Neuronal stem cell (in vitro differentiated cells): ENCODE data around the gene SLC39A7.

ENCODE experiments used
- DNase-seq: peaks from one replicate; pipeline ENCODE4 v3.0.0-alpha.2; 2013; ENCODE audit warnings: low spot score
- H2AFZ ChIP-seq: one replicate; pipeline ENCODE4 v1.6.1; 2013; ENCODE audit warnings: mild to moderate bottlenecking, low read length, inconsistent platforms
- H2AK5ac ChIP-seq: 2 replicates; pipeline ENCODE4 v1.6.1; 2013; ENCODE audit warnings: low read depth, mild to moderate bottlenecking, inconsistent platforms, low read length, moderate library complexity, mixed read lengths
- H2BK120ac ChIP-seq: 2 replicates; pipeline ENCODE4 v1.6.1; 2013; ENCODE audit warnings: low read depth, mild to moderate bottlenecking, inconsistent platforms, low read length, moderate library complexity, mixed read lengths
- H2BK12ac ChIP-seq: one replicate; pipeline ENCODE4 v1.6.1; 2013; ENCODE audit warnings: low read length, inconsistent platforms
- H2BK15ac ChIP-seq: 2 replicates; pipeline ENCODE4 v1.6.1; 2013; ENCODE audit warnings: mild to moderate bottlenecking, low read length, inconsistent platforms, mixed read lengths
- H2BK5ac ChIP-seq: one replicate; pipeline ENCODE4 v1.6.1; 2013; ENCODE audit warnings: inconsistent platforms, mild to moderate bottlenecking, low read length, moderate library complexity
- H3K14ac ChIP-seq: one replicate; pipeline ENCODE4 v1.6.1; 2013; ENCODE audit warnings: low read length, inconsistent platforms
- H3K18ac ChIP-seq: 2 replicates; pipeline ENCODE4 v1.6.1; 2013; ENCODE audit warnings: low read length, inconsistent platforms
- H3K23ac ChIP-seq: 2 replicates; pipeline ENCODE4 v1.6.1; 2013; ENCODE audit warnings: low read depth, mild to moderate bottlenecking, mixed read lengths, low read length, inconsistent platforms; ENCODE audit not compliant: poor library complexity
- H3K27ac ChIP-seq: replicated peaks from 3 replicates; pipeline ENCODE4 v1.5.1; 2013; ENCODE audit warnings: low read length, inconsistent platforms
- H3K27me3 ChIP-seq, 3 experiments: 2 replicates each; pipeline ENCODE4 v1.6.1; 2013; ENCODE audit warnings: low read length in 3 of 3, mild to moderate bottlenecking in 2 of 3, inconsistent platforms in 1 of 3, low read depth in 1 of 3, mixed read lengths in 1 of 3, moderate library complexity in 1 of 3; ENCODE audit not compliant: control insufficient read depth in 3 of 3, insufficient read depth in 3 of 3
- H3K36me3 ChIP-seq, 2 donors: replicated peaks in 1 of 2; 2 replicates each; pipeline ENCODE4 v1.6.1; 2013; ENCODE audit warnings: low read length in 2 of 2; ENCODE audit not compliant: control insufficient read depth in 2 of 2, insufficient read depth in 2 of 2
- H3K4ac ChIP-seq: 2 replicates; pipeline ENCODE4 v1.6.1; 2013; ENCODE audit warnings: inconsistent platforms, mild to moderate bottlenecking, low read length, moderate library complexity
- H3K4me1 ChIP-seq, 2 donors: 1 replicate in 1 of 2; 2 replicates in 1 of 2; pipeline ENCODE4 v1.6.1; 2013; ENCODE audit warnings: low read length in 2 of 2, low read depth in 1 of 2; ENCODE audit not compliant: control insufficient read depth in 2 of 2, insufficient read depth in 1 of 2
- H3K4me2 ChIP-seq: one replicate; pipeline ENCODE4 v1.6.1; 2013; ENCODE audit warnings: mild to moderate bottlenecking, low read length, inconsistent platforms; ENCODE audit not compliant: insufficient read depth, poor library complexity, severe bottlenecking
- H3K4me3 ChIP-seq, 2 donors: 2 replicates each; pipeline ENCODE4 v1.5.1; 2013; ENCODE audit warnings: low read length in 2 of 2, mild to moderate bottlenecking in 2 of 2, inconsistent platforms in 1 of 2, moderate library complexity in 1 of 2
- H3K79me1 ChIP-seq: one replicate; pipeline ENCODE4 v1.6.1; 2013; ENCODE audit warnings: low read depth, mild to moderate bottlenecking, inconsistent platforms, low read length, moderate library complexity
- H3K9ac ChIP-seq: one replicate; pipeline ENCODE4 v1.6.1; 2013; ENCODE audit warnings: mild to moderate bottlenecking, low read depth, low read length, inconsistent platforms; ENCODE audit not compliant: poor library complexity
- H3K9me3 ChIP-seq, 2 donors: replicated peaks in 1 of 2; 2 replicates each; pipeline versions ENCODE3 to v1.6.1; 2013; ENCODE audit warnings: low read length in 2 of 2, mild to moderate bottlenecking in 2 of 2, inconsistent platforms in 1 of 2, low read depth in 1 of 2, mixed read lengths in 1 of 2, moderate library complexity in 1 of 2; ENCODE audit not compliant: control insufficient read depth in 2 of 2, insufficient read depth in 1 of 2
- H4K8ac ChIP-seq: one replicate; pipeline ENCODE4 v1.6.1; 2013; ENCODE audit warnings: low read depth, mild to moderate bottlenecking, inconsistent platforms, low read length, moderate library complexity
- H4K91ac ChIP-seq: one replicate; pipeline ENCODE4 v1.6.1; 2013; ENCODE audit warnings: low read length, low read depth, mild to moderate bottlenecking, inconsistent platforms; ENCODE audit not compliant: poor library complexity
- WGBS, 2 donors: extraction: QIAGEN DNeasy Blood & Tissue Kit; methylation state at CpG; one replicate each; pipeline ENCODE4 v1.1.7; 2013; ENCODE audit warnings: missing lambda C conversion rate in 2 of 2, mixed read lengths in 1 of 2; ENCODE audit not compliant: insufficient read length in 2 of 2, insufficient replicate concordance in 1 of 2; ENCODE audit errors: extremely low coverage in 2 of 2; 5-methylcytosine and 5-hydroxymethylcytosine counted together

SLC39A7 gene

GRCh38 chr6:33193619-33194018 is 7.0 kb upstream of the SLC39A7 start:
- Histone ChIP-seq H3K36me3 (peaks cover 25 to 40% of the 10 kb centered on the region in 2 donors), H2AK5ac (no peak overlapping the region), H3K14ac (no peak overlapping the region), H3K4ac (no peak overlapping the region), H3K27me3 (peaks cover 4 to 22% (median 14%) of the 10 kb centered on the region in 3 experiments), H3K23ac (no peak overlapping the region), H3K9ac (no peak overlapping the region), H3K9me3 (no peaks in the 10 kb centered on the region), H3K18ac (no peak overlapping the region), H4K91ac (no peak overlapping the region), H3K27ac (no peak overlapping the region), H3K4me1 (peaks cover 3 to 11% of the 10 kb centered on the region in 2 donors), H3K4me2 (peak overlapping the region; percentile 81), H4K8ac (no peak overlapping the region), H3K4me3 (no peak overlapping the region), H2BK5ac (no peak overlapping the region), H3K79me1 (peaks cover 3% of the 10 kb centered on the region), H2BK120ac (no peak overlapping the region), H2BK12ac (no peak overlapping the region), H2AFZ (no peak overlapping the region), H2BK15ac (no peak overlapping the region)
- DNase-seq, result no peak
- WGBS, 2 donors, result no CpG with 5 or more reads among the region's 6 CpGs

DNA sequence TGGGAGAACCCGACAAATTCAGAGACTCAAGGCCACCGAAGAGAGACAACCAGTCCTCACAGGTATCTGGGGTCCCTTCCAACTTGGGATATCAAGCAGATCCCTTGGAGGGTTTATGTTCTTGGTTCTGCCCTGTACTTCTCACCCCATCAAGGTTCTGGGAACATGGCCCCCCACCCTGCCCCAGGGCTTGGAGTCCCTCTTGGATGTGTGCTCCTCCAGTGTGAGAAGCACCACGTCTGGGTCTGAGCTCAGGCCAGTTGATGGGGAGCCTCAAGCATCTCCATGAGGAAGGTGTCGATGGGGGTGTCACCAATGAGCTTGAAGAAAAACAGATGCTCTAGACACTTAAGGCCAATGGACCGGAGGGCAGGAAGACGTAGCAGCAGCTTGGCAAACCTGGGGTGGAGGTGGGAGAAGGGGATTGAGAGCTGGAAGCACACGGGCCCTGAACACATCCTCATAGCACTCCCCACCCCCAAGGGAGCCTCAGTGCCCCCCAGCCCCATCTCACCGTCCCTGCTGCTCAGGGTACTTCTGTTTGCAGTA is 6.2 kb upstream of the SLC39A7 start:
- peaks cover 4 to 22% (median 10%) of the 10 kb centered on the region in 3 experiments for H3K27me3 ChIP-seq

DNA sequence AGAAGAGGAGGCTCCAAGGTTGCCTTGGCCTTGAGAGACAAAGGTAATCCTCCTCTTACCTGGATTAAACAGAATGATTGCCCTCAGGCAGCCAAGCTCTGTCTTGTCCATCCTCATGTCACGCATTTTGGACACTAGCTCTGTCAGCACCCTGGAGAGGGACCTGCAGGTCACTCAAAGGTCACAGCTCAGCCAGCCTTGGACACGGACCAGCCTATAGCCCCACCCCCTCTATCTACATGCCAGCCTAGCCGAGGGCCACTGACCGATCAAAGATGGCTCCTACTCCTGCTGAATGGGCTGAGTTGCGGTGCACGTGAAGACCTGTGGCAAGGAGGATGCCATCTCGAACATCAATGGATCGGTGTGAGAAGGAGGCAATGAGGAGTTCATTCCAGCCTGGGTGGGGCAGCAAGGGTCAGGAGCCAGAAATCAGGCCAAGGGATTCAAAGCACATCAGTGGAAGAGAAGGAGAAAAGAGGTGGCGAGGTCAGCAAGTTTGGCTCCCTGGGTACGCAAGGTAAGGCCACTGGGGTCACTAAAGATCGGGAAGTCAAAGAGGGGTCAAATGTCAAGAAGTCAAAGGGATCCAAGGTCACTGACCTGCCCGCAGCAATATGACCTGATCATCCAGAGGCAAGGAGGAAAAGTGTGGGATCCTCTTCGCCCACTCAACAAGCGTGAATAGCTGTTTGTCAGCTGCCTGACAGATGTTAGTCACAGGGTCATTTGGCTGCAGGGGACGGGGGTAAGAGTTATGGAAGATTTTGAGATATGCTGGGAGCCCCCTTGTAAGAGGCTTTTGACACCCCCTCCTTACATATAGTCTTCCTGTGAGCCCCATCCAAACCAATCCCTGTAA is 5.1 kb upstream of the SLC39A7 start:
- Histone ChIP-seq H3K27ac (no peak overlapping the region), H3K14ac (no peak overlapping the region), H3K9ac (no peak overlapping the region), H3K4me2 (no peak overlapping the region), H2BK120ac (no peak overlapping the region), H3K36me3 (peaks cover 25 to 40% of the 10 kb centered on the region in 2 donors), H3K27me3 (peaks cover 4 to 22% (median 10%) of the 10 kb centered on the region in 3 experiments), H2AK5ac (no peak overlapping the region), H2BK5ac (no peak overlapping the region), H3K4me3 (no peak overlapping the region), H3K23ac (no peak overlapping the region), H2BK15ac (no peak overlapping the region), H3K4ac (no peak overlapping the region), H4K8ac (no peak overlapping the region), H4K91ac (no peak overlapping the region), H2BK12ac (no peak overlapping the region), H3K18ac (no peak overlapping the region), H3K79me1 (peaks cover 7% of the 10 kb centered on the region), H2AFZ (no peak overlapping the region), H3K4me1 (peaks cover 8 to 14% of the 10 kb centered on the region in 2 donors), H3K9me3 (no peaks in the 10 kb centered on the region)
- DNase-seq, result no peak
- WGBS, 2 donors, result no CpG with 5 or more reads among the region's 15 CpGs

More for the DNA sequence above, 6.2 kb upstream of the SLC39A7 start:
- Histone ChIP-seq H2BK5ac (no peak overlapping the region), H4K91ac (no peak overlapping the region), H2AFZ (no peak overlapping the region), H3K4me3 (no peak overlapping the region), H2BK15ac (no peak overlapping the region), H3K36me3 (peaks cover 25 to 40% of the 10 kb centered on the region in 2 donors), H3K14ac (no peak overlapping the region), H3K9me3 (no peaks in the 10 kb centered on the region), H3K4ac (no peak overlapping the region), H3K9ac (no peak overlapping the region), H2BK12ac (no peak overlapping the region), H3K23ac (no peak overlapping the region), H3K4me2 (no peak overlapping the region), H3K79me1 (peaks cover 5% of the 10 kb centered on the region), H2AK5ac (no peak overlapping the region), H4K8ac (no peak overlapping the region), H3K18ac (no peak overlapping the region), H2BK120ac (no peak overlapping the region), H3K27ac (no peak overlapping the region), H3K4me1 (peaks cover 7 to 13% of the 10 kb centered on the region in 2 donors)
- WGBS, 2 donors, result no CpG with 5 or more reads among the region's 8 CpGs
- DNase-seq, result no peak

- Histone ChIP-seq H3K18ac (no peak overlapping the region), H2BK5ac (no peak overlapping the region), H3K14ac (no peak overlapping the region), H3K9ac (no peak overlapping the region), H4K8ac (no peak overlapping the region), H3K27me3 (peaks cover 0 to 5% (median 0%) of the 10 kb centered on the region in 3 experiments), H3K9me3 (no peaks in the 10 kb centered on the region), H3K27ac (no peak overlapping the region), H3K4ac (no peak overlapping the region), H2BK120ac (no peak overlapping the region), H2BK15ac (no peak overlapping the region), H2AK5ac (no peak overlapping the region), H3K4me2 (no peak overlapping the region), H4K91ac (no peak overlapping the region), H3K79me1 (peaks cover 17% of the 10 kb centered on the region), H3K4me1 (peaks cover 11 to 17% of the 10 kb centered on the region in 2 donors), H3K36me3 (peaks cover 34 to 53% of the 10 kb centered on the region in 2 donors), H3K4me3 (no peak overlapping the region), H2AFZ (no peak overlapping the region), H2BK12ac (no peak overlapping the region), H3K23ac (no peak overlapping the region)
- WGBS, 2 donors, result no CpG with 5 or more reads among the region's 12 CpGs
- no peak for DNase-seq
Observed at GRCh38 chr6:33197431-33198048, 3.1 kb upstream of the SLC39A7 start.
